HG02678 (cell line): ENCODE results near the gene CCSER1.

Experiments
- ATAC-seq: cut with Tn5 transposase; IDR thresholded peaks from one replicate; pipeline ENCODE4 v1.9.1; 2021; ENCODE audit warnings: mild to moderate bottlenecking, moderate library complexity; ENCODE audit not compliant: unreplicated experiment

Gene CCSER1

DNA sequence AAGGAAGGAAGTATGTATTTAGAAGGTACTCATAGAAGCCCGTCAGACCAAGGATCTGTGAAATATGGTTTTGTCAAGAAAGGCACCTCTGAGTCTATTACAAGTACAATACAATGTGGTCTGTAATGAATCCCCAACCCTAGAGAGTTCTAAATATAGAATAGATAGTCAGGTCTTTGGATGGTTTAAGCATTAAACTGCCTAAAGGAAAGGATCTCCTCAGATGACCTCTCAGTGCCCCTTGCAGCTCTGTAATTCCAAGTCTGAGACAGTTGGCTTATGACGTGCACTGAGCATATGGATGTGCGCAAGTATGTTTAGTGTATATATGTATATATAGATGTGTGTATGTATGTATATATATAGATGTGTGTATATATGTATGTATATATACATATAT, 62.0 kb downstream of the CCSER1 start:
- ATAC-seq, result no peak

DNA sequence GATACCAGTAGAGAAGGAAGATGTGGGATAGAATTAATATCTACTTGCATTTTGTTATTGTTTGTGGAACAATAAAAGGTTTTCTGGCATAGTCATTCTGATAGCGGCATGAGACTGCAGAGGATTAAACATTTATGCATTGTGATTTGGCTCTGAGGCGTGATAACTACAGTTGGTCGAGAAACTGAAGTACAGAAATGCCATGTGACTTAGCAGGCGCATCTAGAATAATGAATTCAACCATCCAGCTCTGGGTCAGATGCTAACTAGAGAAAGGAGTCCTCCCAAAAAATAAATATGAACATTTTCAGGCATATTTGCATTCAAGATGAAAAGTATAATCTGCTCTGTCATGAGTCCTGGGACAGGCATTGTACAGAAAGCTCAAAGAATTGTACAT, 62.8 kb downstream of the CCSER1 start:
- ATAC-seq, result no peak

DNA sequence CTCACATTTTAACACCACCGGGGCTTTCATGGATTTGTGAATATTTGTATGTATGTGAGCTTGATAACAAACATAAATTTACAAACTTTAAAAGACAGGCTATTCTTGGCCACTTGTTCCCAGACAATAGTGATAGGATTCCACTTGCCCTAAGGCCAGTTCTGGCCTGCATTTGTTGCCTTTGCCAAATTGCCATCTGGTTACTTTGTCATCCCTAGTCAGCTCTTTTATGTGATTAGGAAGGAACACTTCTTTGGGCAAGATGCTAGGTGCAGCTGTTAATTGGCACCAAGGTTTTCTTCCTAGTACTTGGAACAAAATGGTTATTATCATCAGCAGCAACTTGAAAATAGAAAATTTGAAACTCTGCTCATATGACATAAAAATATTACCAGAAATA, 63.3 kb downstream of the CCSER1 start:
- no peak for ATAC-seq

DNA sequence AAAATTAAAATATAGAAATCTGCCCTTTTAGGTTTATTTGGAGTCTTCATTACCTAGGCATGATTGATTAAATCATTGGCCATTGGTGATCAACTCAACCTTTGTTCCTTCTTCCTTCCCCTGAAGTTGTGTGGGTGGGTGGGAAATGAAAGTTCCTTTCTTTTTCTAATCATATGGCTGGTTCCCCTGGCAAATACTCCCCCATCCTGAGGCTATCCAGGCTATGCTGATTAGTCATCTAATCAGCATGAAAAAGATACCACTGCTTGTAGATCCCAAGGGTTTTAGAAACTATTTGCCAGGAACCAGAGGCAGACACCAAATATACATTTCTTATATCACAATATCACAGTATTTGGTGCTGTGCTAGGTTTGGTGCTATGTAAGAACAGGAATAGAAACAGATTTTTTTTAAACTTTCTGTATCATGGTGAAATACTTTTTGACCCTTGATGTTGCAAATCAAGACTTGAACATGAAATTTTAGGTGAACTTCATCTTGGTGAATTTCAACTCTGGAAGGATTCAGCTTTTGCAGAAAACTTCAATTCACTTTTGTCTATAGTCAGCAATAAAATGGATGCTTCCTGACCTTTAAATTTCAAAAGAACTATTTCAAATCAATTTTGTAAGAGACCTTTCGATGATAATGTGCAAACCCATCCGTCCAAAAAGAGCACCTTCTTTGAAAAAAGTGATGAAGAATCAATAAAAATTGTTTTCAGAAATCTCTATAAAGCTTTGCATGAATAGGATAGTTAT, 71.1 kb downstream of the CCSER1 start:
- ATAC-seq, result no peak

DNA sequence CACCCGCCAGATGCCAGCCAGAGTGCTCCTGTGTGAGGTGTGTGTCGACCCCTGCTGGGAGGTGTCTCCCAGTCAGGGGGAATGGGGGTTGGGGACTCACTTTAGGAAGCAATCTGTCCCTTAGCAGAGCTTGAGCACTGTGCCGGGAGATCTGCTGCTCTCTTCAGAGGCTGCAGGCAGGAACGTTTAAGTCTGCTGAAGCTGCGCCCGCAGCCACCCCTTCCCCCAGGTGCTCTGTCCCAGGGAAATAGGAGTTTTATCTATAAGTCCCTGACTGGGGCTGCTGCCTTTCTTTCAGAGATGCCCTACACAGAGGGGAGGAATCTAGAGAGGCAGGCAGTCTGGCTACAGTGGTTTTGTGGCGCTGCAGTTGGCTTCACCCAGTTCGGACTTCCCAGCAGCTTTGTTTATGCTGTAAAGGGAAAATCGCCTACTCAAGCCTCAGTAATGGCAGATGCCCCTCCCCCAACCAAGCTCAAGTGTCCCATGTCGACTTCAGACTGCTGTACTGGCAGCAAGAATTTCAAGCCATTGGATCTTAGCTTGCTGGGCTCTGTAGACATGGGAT, 80.8 kb downstream of the CCSER1 start:
- no peak for ATAC-seq

DNA sequence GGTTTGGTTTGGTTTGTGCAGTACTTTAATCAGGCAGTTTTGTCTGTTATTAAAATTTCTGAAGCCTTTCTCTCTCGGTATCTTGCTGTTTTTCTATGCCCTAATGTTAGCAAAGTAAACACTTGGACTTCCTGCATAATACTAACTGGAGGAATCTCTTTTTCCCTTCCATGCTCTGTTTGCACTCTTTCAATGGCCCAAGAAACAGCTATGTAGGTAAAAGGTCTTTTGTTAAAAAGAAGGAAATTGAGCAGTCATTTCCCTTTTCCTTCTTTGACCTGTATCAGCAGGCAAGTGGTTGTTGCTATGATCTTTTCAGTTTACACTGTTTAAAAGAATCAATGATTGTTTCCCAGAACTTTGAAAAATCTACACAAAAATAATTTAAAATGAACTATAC, 82.7 kb downstream of the CCSER1 start:
- ATAC-seq, result no peak

DNA sequence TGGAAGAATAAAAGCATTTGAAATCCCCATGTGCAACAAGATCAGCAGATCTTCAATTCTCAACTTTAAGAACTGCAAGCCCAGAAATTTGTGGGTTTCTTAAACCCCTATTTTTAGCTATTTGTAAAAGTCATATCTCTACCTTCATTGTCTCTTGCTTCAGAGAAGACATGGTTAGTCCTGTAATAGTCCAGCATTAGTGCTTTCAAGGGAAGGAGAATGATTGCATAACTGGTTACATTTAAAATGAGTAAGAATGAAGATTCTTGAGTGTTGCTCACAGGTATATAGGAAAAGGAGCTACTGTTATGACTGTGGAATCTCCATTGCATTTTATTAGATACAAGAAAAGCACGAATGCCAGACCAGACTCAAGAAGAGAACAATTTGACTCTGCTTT, 84.0 kb downstream of the CCSER1 start:
- no peak for ATAC-seq

DNA sequence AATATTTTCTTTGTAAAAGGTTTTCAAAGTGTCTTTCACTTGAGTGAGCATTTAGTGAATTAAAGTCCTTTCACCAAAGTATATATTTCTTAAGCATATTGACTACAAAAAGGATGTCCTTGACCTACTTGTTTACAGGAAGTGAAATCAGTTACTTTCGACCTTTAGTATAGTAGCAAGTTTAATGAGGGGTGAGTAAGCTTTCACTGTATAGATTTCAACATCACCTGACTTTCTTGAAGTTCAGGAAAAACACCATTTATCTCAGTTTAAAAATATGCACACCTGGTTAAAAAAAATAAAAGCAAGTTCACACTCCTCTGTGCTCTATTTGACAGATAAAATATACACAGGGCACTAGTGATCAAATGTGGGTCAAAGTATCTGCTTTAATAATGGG, 88.1 kb downstream of the CCSER1 start:
- peak; percentile 41 for ATAC-seq

DNA sequence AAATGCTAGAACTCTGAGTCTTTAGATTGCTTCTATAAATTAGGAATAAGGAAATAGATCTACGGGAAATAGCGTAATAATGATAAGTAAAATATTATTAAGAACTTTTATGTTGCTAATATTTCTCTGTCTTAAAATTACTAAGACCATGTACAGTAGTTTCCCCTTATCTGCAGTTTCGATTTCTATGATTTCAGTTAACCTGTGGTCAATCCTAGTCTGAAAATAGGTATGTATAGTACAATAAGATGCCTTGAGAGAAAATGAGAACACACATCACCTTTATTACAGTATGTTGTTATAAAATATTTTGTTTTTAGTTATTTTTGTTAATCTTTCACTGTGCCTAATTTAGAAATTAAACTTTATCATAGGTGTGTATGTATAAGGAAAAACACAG, 92.6 kb downstream of the CCSER1 start:
- no peak for ATAC-seq

DNA sequence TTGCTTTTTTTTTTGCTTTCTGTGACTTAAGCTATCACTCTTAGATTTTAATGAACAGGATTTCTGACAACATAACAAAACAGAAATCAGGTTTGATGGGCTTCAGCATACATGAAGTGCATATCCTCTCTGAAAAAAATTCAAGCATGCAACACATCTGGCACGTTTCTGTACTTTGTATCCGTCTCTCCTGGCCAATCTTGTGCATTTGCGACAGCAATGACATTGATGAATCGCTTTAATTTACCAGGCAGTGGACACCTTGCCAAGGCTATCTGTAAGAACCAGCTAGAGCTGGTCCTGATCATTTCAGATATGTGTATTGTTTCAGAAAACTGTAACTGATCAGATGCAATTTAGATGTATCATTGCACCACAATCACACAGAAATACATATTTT, 93.3 kb downstream of the CCSER1 start:
- no peak for ATAC-seq

DNA sequence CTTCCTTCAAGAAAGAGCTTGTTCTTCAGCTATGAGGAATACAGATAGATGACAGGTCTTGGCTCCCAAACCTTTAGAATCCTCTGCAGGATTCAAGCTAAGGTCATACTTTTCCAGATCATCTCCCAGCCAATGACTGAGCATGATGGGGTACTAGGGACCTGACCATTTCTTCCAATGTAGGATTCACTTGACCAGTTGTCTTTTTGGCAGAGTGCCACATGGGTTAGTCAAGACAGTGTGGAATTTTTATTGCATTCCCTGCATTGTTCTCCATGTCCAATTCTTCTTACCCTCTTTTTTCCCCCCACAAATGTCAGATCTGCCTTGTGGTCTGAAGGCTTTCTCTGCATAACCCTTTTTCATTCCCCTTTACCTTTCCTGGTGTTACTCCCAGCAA, 99.5 kb downstream of the CCSER1 start:
- no peak for ATAC-seq

DNA sequence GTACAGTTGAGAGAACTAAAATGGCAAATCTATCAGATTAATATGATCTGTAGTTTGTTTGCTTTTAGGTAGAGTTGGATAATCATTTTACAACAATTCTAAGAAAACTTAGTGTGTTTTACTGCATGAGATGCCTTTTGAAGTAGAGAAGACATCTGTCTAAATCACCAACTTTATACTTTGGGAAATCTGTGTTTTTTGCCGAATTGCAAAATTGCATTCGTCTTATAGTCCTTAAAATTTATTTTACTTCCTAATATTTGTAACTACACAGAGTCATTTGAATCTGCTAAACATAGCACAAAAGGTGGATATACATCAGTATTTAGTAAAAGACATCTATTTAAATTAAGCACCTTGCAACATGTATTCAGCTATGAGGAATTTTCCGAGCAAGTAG, 100.0 kb downstream of the CCSER1 start:
- ATAC-seq, result no peak

DNA sequence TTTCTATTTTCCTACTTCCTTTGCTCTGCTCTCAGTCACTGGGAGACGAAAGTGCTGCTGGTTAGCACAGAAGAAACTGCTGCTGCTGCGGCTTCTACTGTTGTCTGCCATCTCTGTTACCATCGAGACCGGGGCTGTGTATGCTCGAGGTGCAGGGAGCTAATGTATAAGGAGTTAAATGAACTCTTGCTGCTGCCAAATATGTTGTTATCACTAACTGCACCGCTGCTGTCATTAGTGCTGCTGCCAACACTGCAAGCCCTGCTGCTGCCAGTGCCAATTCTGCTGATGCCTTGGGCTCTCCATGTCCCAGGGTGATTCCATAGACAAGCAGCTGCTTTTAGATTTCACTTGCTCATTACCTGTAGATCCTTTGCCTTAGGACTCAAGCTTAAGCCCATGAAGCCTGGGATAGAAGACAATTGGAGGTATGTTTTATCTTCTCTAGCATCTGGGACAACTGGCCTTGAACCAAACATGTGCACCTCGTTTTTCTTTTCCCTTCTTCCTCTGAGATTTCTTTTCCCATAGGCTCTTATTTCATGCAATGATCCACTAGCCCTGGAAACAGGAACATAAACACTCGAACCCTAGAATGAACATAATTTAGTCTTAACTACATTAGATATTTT, 107.8 kb downstream of the CCSER1 start:
- no peak for ATAC-seq

DNA sequence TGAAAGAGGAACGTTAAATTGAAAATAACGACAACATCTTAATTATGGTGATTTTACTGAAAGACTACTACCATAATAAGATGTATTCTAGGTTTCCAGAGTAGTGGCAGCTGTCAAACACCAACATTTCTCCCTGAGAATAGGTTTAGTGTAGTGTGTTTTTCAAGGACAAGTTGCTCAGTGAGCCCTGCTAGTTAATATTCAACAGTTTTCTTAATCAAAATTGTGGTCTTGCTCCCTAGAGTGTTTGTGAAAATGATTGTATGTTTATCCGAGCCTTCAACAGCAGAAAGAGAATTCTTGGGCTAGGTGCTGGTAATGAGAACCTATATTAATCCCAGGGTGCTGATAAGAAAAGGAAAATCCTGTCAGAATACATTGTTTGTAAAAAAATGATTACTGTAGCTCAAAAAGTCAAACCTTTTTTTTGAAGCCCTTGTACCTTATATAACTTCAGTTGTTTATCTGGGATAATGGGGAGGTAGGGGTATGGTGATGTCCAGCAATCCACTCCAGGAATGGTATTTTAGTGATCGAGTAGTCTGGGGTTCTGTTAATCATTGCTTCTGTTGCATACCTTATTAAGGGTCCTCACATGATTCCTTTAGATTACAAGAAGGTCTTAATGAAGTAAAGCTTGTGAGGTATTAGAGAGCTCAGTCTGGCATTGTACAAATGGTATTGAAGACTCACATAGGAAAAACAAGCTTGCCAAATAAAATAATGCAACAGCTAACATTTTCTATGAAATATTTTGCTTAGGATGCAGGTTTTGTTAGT, 110.7 kb downstream of the CCSER1 start:
- ATAC-seq, result no peak

DNA sequence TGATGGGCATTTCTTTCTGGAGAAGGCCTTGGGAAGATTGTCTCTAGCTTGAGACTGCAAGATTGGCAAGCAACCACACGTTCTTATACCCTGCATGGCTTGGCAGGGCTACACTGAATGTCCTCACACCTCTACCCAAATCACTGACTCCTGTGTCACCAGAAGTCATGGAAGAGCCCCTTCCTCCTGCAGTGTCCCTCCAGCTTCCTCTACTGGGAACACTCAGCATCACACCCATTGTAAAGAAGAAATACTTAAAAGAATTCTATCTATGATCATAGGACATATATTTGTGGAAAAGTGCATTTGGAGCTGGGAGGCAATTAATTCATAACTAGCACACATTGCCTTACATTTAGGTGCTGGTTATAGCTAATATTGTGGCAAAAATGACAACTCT, 113.1 kb downstream of the CCSER1 start:
- no peak for ATAC-seq

DNA sequence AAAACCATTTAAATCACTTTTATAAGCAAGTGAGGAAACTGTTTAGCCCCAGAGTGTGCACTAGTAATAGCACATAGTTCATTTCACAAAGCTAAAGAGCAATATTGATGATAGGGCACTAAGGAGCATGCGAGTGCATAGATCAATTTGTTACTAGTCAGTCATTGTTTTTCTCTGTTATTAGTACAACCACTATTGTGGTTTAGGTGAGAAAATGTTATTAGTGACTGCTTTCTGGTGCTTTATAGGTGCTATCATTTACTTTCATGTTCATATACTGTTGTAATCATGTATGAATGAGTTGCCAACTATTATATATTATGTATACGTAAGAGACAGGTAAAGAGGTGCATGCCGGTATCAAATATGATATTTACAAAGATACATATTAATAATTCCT, 113.8 kb downstream of the CCSER1 start:
- no peak for ATAC-seq

DNA sequence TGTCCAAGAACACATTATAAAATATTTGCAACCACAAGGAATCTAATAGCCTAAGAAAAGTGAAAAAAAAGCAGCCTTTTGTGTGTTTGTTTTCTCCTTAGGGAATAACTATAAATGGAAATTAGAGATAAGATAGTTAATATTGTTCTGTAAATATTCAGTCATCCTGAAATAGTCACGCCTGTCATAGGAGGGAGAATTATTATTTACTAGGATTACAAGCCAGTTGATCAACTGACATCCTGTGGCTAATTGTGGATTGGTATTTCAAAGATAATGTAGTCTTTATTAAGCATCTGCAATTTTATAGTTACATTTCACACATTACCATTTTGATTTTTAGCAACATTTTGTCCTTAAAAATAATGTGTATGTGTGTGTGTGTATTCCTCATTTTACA, 118.6 kb downstream of the CCSER1 start:
- no peak for ATAC-seq

DNA sequence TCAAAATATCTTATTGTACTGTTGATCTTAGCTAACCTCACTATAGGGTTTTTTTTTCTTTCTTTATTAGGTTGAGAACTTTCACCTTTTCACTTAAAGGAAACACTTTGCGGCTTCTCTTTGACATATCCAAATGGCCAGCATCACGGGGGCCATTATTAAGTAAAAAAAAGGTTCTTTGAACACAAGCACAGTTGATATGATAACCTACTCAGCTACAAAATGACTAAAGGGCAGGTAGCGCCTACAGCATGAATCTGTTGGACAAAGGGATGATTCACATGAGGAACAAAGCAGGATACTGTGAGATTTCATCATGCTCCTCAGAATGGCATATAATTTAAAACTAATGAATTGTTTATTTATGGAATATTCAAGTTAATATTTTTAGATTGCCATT, 119.6 kb downstream of the CCSER1 start:
- ATAC-seq, result no peak

DNA sequence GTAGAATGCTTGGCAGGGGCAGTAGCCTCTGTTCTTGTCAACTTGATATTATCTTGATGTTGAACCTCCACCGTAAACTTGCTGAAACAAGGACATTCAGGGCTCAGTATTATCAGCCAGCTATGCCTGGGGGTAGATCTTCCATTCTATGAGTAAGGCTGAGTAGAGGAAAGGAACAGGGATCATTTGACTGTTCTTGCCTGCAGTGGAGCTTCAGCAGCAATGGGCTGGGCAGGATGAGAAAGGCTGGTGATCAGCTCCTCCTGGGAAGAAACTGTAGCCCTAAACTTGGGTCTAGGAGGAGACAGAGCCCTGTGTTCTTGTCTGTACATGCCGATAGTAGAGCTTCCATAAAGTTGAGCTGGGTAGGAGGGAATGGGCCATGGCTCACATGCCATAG, 127.2 kb downstream of the CCSER1 start:
- no peak for ATAC-seq

DNA sequence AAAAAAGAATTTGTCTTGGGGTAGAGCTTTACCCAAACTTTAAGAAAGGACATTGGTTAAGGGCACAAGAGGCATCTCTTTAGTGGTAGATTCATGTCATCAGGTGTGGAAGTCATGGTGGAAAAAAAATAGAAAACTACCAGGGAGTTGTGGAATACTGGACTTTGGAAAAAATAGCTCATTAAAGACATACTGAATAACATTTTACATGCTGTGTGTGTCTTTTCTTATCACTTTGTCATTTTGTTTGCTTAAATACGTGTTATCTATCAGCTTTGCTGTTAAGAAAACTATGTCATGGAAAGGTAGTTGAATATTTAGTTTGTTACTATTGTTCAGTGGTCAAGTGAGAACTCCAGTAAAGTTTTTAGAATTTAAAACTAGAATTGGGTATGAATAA, 147.0 kb downstream of the CCSER1 start:
- ATAC-seq, result no peak

DNA sequence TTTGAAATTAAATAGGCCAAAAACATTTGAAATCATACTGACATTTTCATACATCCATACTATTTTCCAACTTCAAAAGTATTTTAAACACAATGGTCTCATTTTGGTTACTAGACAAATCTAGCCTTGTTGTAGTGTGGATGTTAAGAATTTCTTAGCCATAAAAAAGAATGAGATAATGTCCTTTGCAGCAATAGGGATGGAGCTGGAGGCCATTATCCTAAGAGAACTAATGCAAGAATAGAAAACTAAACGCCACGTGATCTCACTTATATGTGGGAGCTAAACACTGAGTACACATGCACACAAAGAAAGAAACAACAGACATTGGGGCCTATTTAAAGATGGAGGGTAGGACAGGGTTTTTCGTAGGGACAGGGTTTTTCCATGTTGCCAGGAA, 153.8 kb downstream of the CCSER1 start:
- no peak for ATAC-seq
